Activated CD4-positive, alpha-beta T cell treated with anti-CD3 and anti-CD28 coated beads for 24 hours (primary cell): ENCODE data around the gene LIAS.
"Not testable (repeated sequence)": the region's sequence is repeated elsewhere in the genome, so short reads cannot be mapped to it uniquely, and the experiment has no call there.

Source experiments
- DNase-seq, 2 donors: peaks; one replicate each; pipeline ENCODE4 v3.0.0-alpha.2; 2020; ENCODE audit warnings: low read depth in 2 of 2

LIAS gene

DNA sequence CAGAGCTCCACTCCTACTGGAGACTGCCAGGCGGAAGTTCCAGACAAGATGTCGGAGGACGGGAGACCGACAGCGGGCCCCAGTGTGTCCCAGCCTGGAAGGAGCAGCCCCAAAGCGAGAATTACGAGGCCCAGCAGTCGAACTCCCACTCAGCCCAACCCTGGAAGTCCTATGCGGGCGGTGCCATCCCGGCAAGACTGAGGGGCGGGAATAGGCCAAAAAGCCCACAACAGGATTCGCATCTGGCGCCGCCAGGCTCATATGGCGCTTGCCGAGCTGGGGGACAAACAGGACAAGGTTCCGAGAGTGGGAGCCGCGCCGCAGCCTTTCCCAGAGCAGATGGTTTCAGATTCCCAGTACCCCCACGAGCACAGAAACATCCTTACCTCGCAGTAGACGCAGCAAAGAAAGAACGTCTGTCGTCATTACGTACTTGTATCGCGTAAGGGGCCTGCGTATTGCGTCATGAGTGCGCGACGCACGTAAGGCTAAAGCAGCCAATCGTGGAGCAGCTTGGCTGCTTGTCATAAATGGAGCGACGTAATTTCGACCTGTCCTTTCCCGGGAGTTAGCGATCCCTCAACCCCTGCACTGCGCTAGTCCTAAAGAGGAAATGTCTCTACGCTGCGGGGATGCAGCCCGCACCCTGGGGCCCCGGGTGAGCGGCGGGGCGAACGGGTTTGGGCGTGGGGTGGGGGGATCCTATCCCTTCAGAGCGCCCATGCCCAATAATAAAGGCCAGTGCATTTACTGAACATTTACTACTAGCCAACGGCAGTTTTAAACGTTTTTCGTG lies at the start of gene LIAS, which contains the start of gene RPL9:
Gene LIAS (plus strand): TSS at position 552 of the 796 bp plus-strand sequence. CDS start 62 bp downstream, at position 614.
Gene RPL9 (minus strand): TSS at position 418 of the 796 bp plus-strand sequence. CDS start 483 bp downstream, outside the sequence.
- peak; percentile 83 to 90 for DNase-seq

DNA sequence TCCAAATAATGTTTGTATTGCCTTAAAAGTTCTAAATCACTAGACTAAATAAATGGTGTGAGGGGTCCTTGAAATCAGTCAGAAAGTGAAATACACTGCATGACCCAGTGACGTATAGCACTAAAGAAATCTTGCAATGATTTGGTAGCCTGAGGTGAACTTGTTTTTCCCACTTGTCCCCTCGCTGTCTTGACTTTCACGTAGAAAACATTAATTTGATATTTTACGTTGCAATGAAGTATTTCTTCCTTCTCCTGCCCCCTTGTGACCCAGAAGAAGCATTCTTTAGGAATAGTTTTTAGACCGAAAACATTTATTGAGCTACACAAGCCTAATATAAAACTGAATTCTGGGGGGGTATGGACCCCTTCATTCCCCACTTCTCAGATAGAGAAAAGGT lies 48.4 kb upstream of the LIAS start:
- DNase-seq = no peak

DNA sequence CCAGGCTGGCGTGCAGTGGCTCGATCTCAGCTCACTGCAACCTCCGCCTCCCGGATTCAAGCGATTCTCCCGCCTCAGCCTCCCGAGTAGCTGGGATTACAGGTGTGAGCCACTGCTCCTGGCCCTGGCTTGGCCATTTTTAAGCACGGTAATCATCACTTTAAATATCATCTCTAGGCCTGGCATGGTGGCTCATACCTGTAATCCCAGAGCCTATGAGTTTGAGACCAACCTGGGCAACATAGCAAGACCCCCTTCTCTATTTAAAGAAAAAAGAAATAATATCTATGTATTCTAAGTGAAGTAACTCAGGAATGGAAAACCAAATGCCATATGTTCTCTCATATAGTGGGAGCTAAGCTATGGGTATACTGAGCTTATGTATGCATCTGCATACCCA lies 47.3 kb upstream of the LIAS start:
- not testable (repeated sequence) for DNase-seq

DNA sequence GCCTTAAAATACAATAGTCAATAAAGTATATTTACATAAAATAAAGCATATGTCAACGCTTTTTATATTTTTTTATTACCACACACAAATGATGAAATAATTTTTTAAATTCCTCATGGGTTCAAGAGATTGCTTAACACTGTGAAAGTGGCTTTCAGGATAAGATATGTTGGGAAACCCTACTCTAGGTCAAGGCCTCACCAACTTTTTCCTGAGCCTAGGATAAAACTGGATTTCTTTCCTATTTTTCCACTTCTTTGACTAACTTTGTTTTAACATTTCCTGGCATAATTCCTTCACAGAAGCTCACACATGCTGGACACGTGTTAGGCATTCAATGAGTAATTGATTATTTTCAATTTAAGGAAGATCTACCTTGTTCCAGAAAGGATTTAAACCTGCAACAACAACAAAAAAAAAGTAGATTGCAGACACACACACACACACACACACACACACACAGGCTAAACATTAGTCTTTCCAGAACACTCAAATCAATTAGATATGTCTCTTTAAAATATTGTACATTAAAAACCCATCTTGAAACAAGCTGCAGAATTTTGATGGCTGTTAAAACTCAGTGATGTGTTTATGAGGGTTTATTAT lies 43.1 kb upstream of the LIAS start:
- DNase-seq = no peak

DNA sequence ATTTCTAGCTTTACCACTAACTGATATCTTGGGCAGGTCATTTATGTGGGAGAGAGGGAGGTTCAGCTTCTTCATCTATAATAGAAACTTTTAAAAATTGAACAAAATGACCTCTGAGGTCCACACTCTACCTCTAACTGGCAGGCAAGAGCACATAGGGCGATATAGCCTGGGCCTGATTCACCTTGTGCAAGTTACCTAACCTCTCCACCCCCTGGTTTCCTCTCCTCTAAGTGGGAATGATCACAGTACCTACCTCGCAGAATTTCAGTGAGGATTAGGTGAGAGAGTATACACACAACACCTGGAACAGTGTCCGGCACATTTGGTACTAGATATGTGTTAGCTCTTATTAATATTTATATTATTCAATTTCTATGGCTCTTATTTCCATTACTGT lies 36.6 kb upstream of the LIAS start:
- no peak for DNase-seq

DNA sequence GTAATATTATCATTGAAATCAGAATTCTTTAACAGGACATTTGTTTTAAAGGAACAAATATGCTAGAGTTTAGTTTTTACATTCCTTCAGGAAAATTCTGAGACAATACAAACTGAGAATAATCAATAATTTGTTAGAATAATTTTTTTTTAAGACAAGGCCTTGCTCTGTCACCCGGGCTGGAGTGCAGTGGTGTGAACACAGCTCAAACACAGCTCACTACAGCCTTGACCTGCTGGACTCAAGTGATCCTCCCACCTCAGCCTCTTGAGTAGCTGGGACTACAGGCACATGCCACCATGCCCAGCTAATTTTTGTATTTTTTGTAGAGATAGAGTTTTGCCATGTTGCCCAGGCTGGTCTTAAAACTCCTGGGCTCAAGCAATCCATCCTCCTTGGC lies 33.6 kb upstream of the LIAS start:
- not testable (repeated sequence) for DNase-seq

DNA sequence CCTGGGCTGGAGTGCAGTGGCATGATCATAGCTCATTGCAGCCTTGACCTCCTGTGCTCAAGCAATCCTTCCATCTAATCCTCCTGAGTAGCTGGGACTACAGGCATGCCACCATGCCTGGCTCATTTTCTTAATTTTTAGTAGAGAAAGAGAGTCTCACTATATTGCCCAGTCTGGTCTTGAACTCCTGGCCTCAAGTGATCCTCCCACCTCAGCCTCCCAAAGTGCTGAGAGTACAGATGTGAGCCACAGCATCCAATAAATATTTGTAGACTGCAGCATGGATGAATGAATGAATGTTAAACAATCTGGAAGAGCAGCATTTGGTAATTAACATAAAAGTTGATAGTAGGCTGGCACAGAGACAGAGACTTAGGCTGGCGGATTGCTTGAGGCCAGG lies 32.1 kb upstream of the LIAS start:
- no peak for DNase-seq

DNA sequence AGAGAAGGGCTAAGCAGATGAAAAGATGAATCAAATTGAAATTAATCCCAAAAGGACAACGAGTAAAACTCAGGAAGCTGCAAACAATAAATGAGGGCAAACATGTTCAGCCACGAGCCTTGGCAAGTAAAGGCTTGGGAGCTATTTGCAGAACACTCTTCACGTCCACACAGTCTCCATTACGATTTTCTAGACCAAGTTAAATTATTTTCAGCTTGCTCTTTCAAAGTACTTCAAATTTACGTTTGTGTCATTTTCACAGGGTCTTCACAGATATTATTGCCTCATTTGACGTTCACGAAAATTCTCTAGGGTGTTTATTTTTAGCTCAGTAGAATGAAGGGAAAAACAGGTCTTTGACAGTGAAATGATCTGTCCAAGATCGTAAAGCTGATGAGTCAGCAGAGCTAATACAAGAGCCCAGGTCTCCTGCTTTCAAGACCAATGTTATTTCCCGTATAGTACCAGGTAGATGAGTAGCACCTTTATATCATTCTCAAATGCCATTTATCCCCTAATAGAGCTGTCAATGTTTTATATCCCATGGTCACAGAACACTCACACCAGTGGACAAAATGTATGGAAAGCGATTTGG lies 31.2 kb upstream of the LIAS start:
- no peak for DNase-seq

DNA sequence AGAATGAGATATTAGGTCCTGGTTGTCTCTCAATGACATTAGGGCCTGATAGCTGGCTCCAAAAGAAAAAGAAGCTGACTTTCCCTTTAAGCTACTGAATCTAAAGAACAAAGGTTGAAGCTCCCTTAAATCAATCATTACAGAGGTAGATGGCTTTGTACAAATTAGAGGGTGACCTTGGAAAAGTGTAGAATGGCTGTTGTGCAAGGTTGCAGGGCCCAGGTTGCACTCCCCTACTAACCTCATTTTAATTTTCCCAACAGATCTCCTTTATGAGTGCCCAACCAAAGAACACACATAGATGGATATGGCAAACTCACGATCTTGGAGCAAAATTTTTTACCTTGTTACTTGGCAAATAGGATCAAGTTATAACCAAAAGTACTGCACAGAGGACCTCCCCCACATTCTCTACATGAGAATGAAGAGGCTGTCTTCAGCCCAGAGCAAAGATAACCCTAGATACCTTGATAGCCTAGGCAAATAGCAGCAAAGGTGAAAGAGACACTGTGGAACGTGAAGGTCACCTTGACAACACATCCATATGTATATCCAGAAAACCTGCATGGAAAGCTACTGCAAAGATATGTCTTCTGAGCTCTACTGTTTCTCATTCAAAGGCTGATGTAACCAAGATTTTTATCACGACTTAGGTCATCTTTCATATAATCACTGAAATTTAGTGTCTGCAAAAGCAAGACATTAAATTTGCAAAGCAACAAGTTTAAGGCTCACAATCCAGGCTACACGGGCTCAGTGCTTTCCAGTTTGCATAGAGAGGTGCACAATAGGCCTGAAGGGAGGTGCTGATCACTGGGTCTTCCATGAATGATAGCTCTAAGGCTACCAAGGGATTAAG lies 29.2 kb upstream of the LIAS start:
- DNase-seq = no peak

DNA sequence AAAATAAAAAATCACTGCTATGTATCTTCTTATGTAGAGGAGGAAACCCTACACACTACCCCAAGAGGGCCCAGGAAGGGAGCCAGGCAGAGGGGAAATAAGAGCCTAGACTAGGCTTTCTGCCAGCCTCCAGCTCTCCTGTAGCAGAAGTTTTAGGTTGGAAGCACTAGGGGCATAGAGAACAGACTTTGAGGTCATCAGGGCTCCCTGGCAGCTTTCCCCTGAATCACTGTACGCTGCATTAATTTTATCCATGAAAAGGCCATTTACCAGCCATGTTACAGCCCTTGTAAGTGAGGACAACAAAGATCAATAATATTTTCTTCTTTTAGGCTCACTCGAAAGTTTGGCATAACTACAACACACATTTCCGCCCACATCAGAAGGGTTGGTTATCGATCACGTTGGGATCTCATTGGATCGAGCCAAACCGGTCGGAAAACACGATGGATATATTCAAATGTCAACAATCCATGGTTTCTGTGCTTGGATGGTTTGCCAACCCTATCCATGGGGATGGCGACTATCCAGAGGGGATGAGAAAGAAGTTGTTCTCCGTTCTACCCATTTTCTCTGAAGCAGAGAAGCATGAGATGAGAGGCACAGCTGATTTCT lies 24.9 kb upstream of the LIAS start:
- no peak for DNase-seq

DNA sequence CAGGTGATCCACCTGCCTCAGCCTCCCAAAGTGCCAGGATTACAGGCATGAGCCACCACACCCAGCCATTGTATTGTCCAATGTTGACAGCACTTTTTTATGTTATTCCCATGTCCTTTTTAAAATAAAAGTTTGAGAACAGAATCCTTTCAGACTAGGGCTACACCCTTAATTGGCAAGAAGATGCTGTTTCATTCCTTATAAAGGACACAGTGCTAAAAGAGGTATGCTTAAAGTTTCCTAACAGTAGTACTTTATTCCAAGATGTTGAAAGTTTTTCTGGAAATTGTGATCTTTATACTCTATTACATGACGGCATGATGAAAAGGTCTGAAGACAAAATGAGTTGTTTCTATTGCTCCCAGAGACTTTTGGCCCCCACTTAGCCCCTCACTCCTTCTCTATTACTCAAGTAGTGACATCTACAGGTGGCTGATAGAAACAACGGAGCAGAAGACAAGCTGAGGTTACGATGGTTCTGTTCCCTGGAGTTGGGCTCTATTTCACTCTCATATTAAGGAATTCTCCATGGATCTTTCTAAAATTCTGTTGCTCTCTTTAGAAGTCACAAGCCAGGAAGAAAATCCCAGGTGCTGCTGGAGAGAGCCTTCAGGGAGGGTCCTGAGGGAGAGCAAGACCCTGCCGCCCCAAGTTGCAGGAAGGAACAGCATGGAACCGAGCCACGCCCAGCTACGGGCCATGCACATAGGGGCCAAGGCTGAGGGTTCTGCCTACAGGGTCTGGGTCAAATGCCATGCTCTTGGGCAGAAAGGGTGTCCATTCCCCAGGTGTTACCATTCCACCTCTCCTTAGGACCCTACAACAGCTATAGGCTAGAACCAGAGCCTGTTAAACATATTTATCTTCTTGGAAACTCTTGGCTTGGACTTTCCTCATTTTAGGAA lies 22.9 kb upstream of the LIAS start:
- no peak for DNase-seq

DNA sequence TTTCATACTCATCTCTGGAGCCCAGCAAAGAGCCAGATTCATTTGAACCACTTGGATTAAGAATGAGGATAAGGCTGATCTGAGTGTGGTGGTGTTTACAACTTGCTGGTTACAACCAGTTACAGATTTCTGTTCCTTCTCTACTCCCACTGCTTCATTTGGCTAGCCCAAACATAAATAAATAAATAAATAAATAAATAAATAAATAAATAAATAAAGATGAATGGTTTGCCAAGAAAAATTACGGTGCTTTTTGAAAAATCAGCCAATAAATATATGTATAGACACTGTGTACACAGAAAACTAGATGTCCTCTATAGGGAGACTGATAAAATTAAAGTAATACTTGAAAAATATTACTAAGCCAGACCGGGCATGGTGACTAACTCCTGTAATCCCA lies 17.3 kb upstream of the LIAS start:
- no peak for DNase-seq

DNA sequence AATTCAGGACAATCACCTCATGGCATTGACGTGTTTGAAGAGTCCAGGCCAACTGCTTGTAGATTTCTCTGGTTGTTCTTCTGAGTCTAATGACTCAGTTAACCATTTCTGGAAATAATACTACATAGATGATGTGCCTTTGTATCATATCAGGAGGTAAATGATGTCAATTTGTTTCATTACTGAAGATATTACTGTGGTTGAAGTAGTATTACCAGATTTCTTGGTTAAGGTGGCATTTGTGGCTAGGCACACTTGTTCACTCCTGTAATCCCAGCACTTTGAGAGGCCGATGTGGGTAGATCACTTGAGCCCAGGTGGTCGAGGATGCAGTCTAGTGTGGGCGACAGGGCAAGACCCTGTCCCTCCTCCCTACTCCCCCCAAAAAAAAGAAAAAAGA lies 15.9 kb upstream of the LIAS start:
- no peak for DNase-seq

DNA sequence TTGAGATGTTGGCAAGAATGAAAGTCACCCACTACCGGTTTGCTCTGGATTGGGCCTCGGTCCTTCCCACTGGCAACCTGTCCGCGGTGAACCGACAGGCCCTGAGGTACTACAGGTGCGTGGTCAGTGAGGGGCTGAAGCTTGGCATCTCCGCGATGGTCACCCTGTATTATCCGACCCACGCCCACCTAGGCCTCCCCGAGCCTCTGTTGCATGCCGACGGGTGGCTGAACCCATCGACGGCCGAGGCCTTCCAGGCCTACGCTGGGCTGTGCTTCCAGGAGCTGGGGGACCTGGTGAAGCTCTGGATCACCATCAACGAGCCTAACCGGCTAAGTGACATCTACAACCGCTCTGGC lies 12.4 kb upstream of the LIAS start:
- no peak for DNase-seq

DNA sequence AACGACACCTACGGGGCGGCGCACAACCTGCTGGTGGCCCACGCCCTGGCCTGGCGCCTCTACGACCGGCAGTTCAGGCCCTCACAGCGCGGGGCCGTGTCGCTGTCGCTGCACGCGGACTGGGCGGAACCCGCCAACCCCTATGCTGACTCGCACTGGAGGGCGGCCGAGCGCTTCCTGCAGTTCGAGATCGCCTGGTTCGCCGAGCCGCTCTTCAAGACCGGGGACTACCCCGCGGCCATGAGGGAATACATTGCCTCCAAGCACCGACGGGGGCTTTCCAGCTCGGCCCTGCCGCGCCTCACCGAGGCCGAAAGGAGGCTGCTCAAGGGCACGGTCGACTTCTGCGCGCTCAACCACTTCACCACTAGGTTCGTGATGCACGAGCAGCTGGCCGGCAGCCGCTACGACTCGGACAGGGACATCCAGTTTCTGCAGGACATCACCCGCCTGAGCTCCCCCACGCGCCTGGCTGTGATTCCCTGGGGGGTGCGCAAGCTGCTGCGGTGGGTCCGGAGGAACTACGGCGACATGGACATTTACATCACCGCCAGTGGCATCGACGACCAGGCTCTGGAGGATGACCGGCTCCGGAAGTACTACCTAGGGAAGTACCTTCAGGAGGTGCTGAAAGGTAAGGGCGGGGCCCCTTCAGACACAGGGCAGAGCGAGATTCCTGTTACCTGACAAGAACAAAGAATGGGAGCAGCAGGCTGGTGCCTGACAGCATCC lies 11.8 kb upstream of the LIAS start:
- peak; percentile 16 to 25 for DNase-seq

DNA sequence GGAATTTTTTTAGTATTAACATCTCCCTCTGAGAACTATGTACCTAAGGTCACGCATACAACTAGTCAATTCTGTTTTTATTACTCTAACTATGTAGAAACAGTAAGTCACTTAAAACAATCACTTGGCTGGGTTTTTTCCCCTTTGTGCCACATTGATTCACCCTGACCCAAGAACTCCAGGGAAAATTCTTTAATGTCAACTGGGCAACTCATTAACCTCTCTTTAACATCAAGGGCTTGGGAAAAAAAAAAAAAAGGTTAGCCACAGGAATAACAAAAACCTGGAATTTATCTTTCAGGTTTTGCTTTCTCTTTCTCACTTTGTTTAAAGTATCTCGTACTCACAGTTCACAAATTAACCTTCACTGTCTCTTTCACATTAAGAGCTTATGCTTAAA lies 8.2 kb upstream of the LIAS start:
- no peak for DNase-seq

DNA sequence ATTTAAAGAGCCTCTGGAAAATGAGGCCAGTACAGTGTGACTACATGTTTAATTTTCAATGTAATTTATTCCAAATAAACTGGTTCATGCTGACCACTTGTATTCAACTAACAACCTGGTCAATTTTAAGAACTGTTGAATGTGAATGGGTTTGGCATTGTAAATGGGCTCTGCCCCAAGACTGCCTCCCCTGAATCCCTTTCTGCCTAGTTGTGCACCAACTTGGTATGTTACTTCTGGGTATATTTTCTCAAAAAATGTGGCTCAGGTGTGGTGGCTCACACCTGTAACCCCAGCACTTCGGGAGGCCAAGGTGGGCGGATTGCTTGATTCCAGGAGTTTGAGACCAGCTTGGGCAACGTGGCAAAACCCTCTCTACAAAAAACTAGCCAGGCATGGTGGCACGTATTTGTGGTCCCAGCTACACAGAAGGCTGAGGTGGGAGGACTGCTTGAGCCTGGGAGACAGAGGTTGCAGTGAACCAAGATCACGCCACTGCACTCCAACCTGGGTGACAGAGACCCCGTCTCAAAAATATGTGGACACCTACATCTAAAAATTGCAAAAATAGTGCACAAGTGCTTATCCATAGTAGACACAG lies 7.3 kb upstream of the LIAS start:
- DNase-seq = no peak

DNA sequence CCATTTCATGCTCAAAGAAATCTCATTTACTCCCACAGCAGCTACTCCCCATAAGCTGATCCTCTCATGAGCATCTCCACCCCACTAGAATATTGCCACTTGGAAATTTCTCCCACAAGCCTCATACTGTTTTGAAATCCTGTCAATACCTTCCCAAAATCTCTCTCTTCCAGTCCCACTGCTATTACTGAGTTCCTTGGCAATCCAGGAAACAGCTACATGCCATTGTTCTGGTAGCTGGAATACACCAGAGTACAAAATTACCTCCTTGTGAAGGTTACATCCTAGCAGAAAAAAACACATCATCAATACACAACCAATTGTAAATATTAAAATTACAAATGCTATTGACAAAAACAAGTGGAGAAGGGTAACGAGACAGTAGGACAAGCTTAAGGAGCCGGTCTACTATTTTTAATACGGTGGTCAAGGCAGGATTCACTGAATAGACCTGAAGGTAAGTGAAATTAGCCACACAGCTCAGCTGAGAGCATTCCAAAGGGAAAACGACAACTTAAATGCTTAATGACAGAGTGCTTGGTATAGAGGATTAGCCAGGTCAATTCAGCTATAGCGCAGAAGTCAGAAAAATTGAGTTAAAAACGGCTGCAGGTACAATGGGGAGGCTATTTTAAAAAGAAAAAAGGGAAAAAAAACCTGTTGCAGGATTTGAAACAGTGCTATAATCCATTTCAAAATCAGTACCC lies 6.5 kb upstream of the LIAS start:
- no peak for DNase-seq
